IMR-90 (cell line): ENCODE results near the gene MOCOS. TPM values are rescaled to one million over a fixed set of nuclear protein-coding genes. Genes with fewer than 3 reads are reported as not detected.

Experiments
- ATAC-seq: fragments of 200-7000 bp; cut with Tn5 transposase; 2 replicates; pipeline ENCODE4 v1.9.1; 2020; ENCODE audit warnings: low read depth, mild to moderate bottlenecking, moderate library complexity
- BruUV-seq: library from RNA; stranded (reverse); fragments of 400-500 nt; replicated peaks from 2 replicates; lab custom pipeline; 2021; lab: Mats Ljungman, UMichigan
- CTCF ChIA-PET: fragments of 300-600 bp; formaldehyde crosslinking; extraction: SDS; loops from one replicate; lab custom pipeline; 2021; ENCODE audit warnings: antibody characterized with exemption; lab: Yijun Ruan, JAX
- POLR2A ChIA-PET: fragments of 300-600 bp; sonication (Branson Sonifier 250); formaldehyde crosslinking; loops from one replicate; lab custom pipeline; 2022; ENCODE audit warnings: antibody characterized with exemption; ENCODE audit not compliant: unreplicated experiment; lab: Charles Lee
- DNase-seq: peaks from one replicate; pipeline ENCODE4 v3.0.0; 2013
- H2AFZ ChIP-seq: replicated peaks from 2 replicates; pipeline ENCODE3; 2013; ENCODE audit warnings: low read length, mild to moderate bottlenecking; ENCODE audit not compliant: poor library complexity
- H2AK5ac ChIP-seq: 2 replicates; pipeline ENCODE4 v1.6.1; 2013; ENCODE audit warnings: low read depth, low read length, inconsistent platforms
- H2AK9ac ChIP-seq: replicated peaks from 2 replicates; pipeline ENCODE3; 2013; ENCODE audit warnings: mild to moderate bottlenecking, low read depth, low read length, moderate library complexity; ENCODE audit not compliant: poor library complexity
- H2BK120ac ChIP-seq: 2 replicates; pipeline ENCODE4 v1.6.1; 2013; ENCODE audit warnings: low read depth, low read length, inconsistent platforms
- H2BK15ac ChIP-seq: 3 replicates; pipeline ENCODE4 v1.6.1; 2013; ENCODE audit warnings: low read depth, low read length, inconsistent platforms
- H2BK20ac ChIP-seq: 2 replicates; pipeline ENCODE4 v1.6.1; 2013; ENCODE audit warnings: low read depth, mild to moderate bottlenecking, inconsistent platforms, low read length, moderate library complexity
- H2BK5ac ChIP-seq: 2 replicates; pipeline ENCODE4 v1.6.1; 2013; ENCODE audit warnings: mild to moderate bottlenecking, low read depth, low read length, inconsistent platforms; ENCODE audit not compliant: poor library complexity, severe bottlenecking
- H3K14ac ChIP-seq: replicated peaks from 2 replicates; pipeline ENCODE4 v1.6.1; 2013; ENCODE audit warnings: low read depth, low read length, inconsistent platforms
- H3K18ac ChIP-seq: 2 replicates; pipeline ENCODE4 v1.6.1; 2013; ENCODE audit warnings: low read depth, low read length, control low read depth
- H3K23ac ChIP-seq: 2 replicates; pipeline ENCODE4 v1.6.1; 2013; ENCODE audit warnings: low read depth, low read length, inconsistent platforms
- H3K27ac ChIP-seq: 2 replicates; pipeline ENCODE4 v1.5.1; 2013; ENCODE audit warnings: mild to moderate bottlenecking, control low read depth, low read length; ENCODE audit not compliant: insufficient read depth
- H3K27me3 ChIP-seq: 2 replicates; pipeline ENCODE4 v1.6.1; 2013; ENCODE audit warnings: low read length; ENCODE audit not compliant: control insufficient read depth, insufficient read depth
- H3K36me3 ChIP-seq: 2 replicates; pipeline ENCODE4 v1.6.1; 2013; ENCODE audit warnings: low read length, mixed read lengths; ENCODE audit not compliant: control insufficient read depth, insufficient read depth
- H3K4ac ChIP-seq: 2 replicates; pipeline ENCODE4 v1.6.1; 2013; ENCODE audit warnings: low read depth, low read length, inconsistent platforms
- H3K4me1 ChIP-seq: 2 replicates; pipeline ENCODE4 v1.6.1; 2013; ENCODE audit warnings: low read length, mixed read lengths; ENCODE audit not compliant: control insufficient read depth, insufficient read depth
- H3K4me2 ChIP-seq: 2 replicates; pipeline ENCODE4 v1.6.1; 2013; ENCODE audit warnings: low read depth, mild to moderate bottlenecking, control low read depth, low read length, moderate library complexity
- H3K4me3 ChIP-seq: 2 replicates; pipeline ENCODE4 v1.5.1; 2013; ENCODE audit warnings: low read depth, mild to moderate bottlenecking, control low read depth, low read length, moderate library complexity; ENCODE audit not compliant: insufficient read depth
- H3K56ac ChIP-seq: 2 replicates; pipeline ENCODE4 v1.6.1; 2013; ENCODE audit warnings: low read length, inconsistent platforms; ENCODE audit not compliant: insufficient read depth; ENCODE audit errors: extremely low read depth
- H3K79me1 ChIP-seq, 2 experiments: 2 replicates each; pipeline ENCODE4 v1.6.1; 2013; ENCODE audit warnings: low read length in 2 of 2, inconsistent platforms in 1 of 2, low read depth in 1 of 2
- H3K9ac ChIP-seq: 2 replicates; pipeline ENCODE4 v1.6.1; 2013; ENCODE audit warnings: low read depth, low read length, control low read depth
- H3K9me1 ChIP-seq: 2 replicates; pipeline ENCODE4 v1.6.1; 2013; ENCODE audit warnings: low read length, inconsistent platforms; ENCODE audit not compliant: insufficient read depth
- H3K9me3 ChIP-seq: 2 replicates; pipeline ENCODE4 v1.6.1; 2013; ENCODE audit warnings: low read length; ENCODE audit not compliant: control insufficient read depth, insufficient read depth
- H4K20me1 ChIP-seq: 2 replicates; pipeline ENCODE4 v1.6.1; 2013; ENCODE audit warnings: low read length, inconsistent platforms; ENCODE audit not compliant: insufficient read depth
- H4K5ac ChIP-seq: 2 replicates; pipeline ENCODE4 v1.6.1; 2013; ENCODE audit warnings: mild to moderate bottlenecking, low read depth, low read length, control low read depth
- H4K8ac ChIP-seq, 2 experiments: 2 replicates each; pipeline ENCODE4 v1.6.1; 2013; ENCODE audit warnings: low read depth in 2 of 2, low read length in 2 of 2, control low read depth in 1 of 2, inconsistent platforms in 1 of 2
- H4K91ac ChIP-seq: 2 replicates; pipeline ENCODE4 v1.6.1; 2013; ENCODE audit warnings: low read depth, low read length, inconsistent platforms; ENCODE audit not compliant: insufficient read depth
- BHLHE40 ChIP-seq: fragments of 150-350 bp; IDR thresholded peaks from 2 replicates; pipeline ENCODE4 v1.6.1; 2016; ENCODE audit warnings: mild to moderate bottlenecking, low read depth, low read length
- CEBPB ChIP-seq: IDR thresholded peaks from 2 replicates; pipeline ENCODE4 v1.6.1; 2012; ENCODE audit warnings: low read depth, low read length, improper control_type of control experiment
- CHD1 ChIP-seq: IDR thresholded peaks from 2 replicates; pipeline ENCODE4 v1.6.1; 2012; ENCODE audit warnings: low read depth, low read length, improper control_type of control experiment
- FOS ChIP-seq: fragments of 150-350 bp; IDR thresholded peaks from 2 replicates; pipeline ENCODE4 v1.6.1; 2016; ENCODE audit warnings: low read depth, low read length
- MAFK ChIP-seq: IDR thresholded peaks from 2 replicates; pipeline ENCODE4 v1.6.1; 2012; ENCODE audit warnings: low read depth, low read length, improper control_type of control experiment
- MAZ ChIP-seq: IDR thresholded peaks from 2 replicates; pipeline ENCODE4 v1.6.1; 2012; ENCODE audit warnings: low read depth, mild to moderate bottlenecking, low read length, improper control_type of control experiment, moderate library complexity, borderline replicate concordance
- MXI1 ChIP-seq: IDR thresholded peaks from 2 replicates; pipeline ENCODE4 v1.6.1; 2012; ENCODE audit warnings: low read depth, mild to moderate bottlenecking, low read length, moderate library complexity, borderline replicate concordance
- NFE2L2 ChIP-seq: fragments of 150-350 bp; IDR thresholded peaks from 2 replicates; pipeline ENCODE4 v1.6.1; 2016; ENCODE audit warnings: low read depth, mild to moderate bottlenecking, low read length
- POLR2A ChIP-seq: IDR thresholded peaks from 2 replicates; pipeline ENCODE4 v1.6.1; 2012; ENCODE audit warnings: mild to moderate bottlenecking, low read depth, low read length
- RAD21 ChIP-seq: IDR thresholded peaks from 2 replicates; pipeline ENCODE4 v1.6.1; 2012; ENCODE audit warnings: low read length, improper control_type of control experiment
- RCOR1 ChIP-seq: IDR thresholded peaks from 2 replicates; pipeline ENCODE4 v1.6.1; 2012; ENCODE audit warnings: mild to moderate bottlenecking, low read length, improper control_type of control experiment; ENCODE audit not compliant: insufficient replicate concordance
- RFX5 ChIP-seq: IDR thresholded peaks from 2 replicates; pipeline ENCODE4 v1.8.0; 2012; ENCODE audit warnings: low read depth, mild to moderate bottlenecking, low read length, moderate library complexity
- SMC3 ChIP-seq: fragments of 150-350 bp; IDR thresholded peaks from 2 replicates; pipeline ENCODE4 v1.6.1; 2016; ENCODE audit warnings: low read depth, mild to moderate bottlenecking, antibody characterized with exemption, low read length, moderate library complexity
- WGBS, 2 experiments: methylation state at CpG; one replicate each; pipeline versions ENCODE4 v1.1.5 to v1.1.7; 2013; ENCODE audit warnings: missing lambda C conversion rate in 2 of 2; ENCODE audit not compliant: insufficient read length in 1 of 2; ENCODE audit errors: extremely low coverage in 2 of 2; 5-methylcytosine and 5-hydroxymethylcytosine counted together
- dilution Hi-C: fragments of 300-500 bp; cut with HindIII; formaldehyde crosslinking; loops from one replicate; pipeline ENCODE4 v1.14.3; 2018; ENCODE audit warnings: low sequenced_read_pairs; ENCODE audit not compliant: unreplicated experiment
- in situ Hi-C: fragments of 300-500 bp; cut with MboI; formaldehyde crosslinking; loops from 3 replicates; pipeline ENCODE4 v1.14.3; 2019; ENCODE audit warnings: low sequenced_read_pairs, inconsistent platforms, mixed read lengths
- intact Hi-C: fragments of 100-400 bp; cut with micrococcal nuclease; formaldehyde crosslinking; loops from 2 replicates; pipeline ENCODE4 v1.10.0; 2022
- polyA plus RNA-seq, 3 experiments: library from polyadenylated mRNA; depleted of rRNA; stranded (reverse); fragments of >200 nt; gene quantifications; 2 replicates each; pipeline ENCODE4 v1.2.3, GENCODE V29; 2012; ENCODE audit warnings: low replicate concordance in 1 of 3
- total RNA-seq: library from RNA; depleted of rRNA; stranded (reverse); fragments of >200 nt; gene quantifications from 2 replicates; pipeline ENCODE4 v1.2.3, GENCODE V29; 2012
- TF ChIP-seq, protein P1 (sequence below): fragments of 150-350 bp; IDR thresholded peaks from 2 replicates; pipeline ENCODE4 v1.6.1; 2016; ENCODE audit warnings: low read depth, mild to moderate bottlenecking, low read length, moderate library complexity, borderline replicate concordance
- TF ChIP-seq, protein P2 (sequence below): conservative IDR thresholded peaks from 2 replicates; pipeline ENCODE4 v1.5.1; 2012; ENCODE audit warnings: mild to moderate bottlenecking, low read depth, low read length, improper control_type of control experiment
- TF ChIP-seq, protein P3 (sequence below): fragments of 150-350 bp; IDR thresholded peaks from 2 replicates; pipeline ENCODE4 v1.6.1; 2017; ENCODE audit warnings: mild to moderate bottlenecking, antibody characterized with exemption, low read length, low read depth

Gene MOCOS
- total and polyA plus RNA-seq, 2 of the 4 experiments (the other 2 are of a cell fraction), result 1.1 to 2.2 TPM

DNA sequence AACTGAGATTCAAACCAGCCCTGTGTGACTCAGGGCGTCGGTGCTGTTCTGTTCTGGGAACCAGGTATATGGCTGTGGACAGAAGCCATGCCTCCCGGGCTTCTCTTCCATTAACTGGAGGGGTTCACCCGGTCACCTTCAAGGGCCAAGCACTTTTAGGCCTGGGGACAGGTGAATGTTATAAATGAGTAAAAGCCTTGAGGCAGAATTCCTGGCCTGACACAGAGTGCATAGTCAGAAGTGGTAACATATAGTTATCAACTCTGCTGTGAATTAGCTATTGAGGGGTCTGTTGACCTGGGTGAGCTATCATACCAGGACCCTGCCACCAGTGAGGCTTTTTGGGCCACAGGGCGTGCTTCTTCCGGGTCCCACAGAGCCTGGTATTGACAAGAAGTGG lies 112.9 kb downstream of the MOCOS start:
- dilution Hi-C loops, result no loop called here
- no peak overlapping the region for H4K8ac ChIP-seq
- BruUV-seq, result no TSS peak

More for the DNA sequence above, 112.9 kb downstream of the MOCOS start:
- TF ChIP-seq, protein P1, sequence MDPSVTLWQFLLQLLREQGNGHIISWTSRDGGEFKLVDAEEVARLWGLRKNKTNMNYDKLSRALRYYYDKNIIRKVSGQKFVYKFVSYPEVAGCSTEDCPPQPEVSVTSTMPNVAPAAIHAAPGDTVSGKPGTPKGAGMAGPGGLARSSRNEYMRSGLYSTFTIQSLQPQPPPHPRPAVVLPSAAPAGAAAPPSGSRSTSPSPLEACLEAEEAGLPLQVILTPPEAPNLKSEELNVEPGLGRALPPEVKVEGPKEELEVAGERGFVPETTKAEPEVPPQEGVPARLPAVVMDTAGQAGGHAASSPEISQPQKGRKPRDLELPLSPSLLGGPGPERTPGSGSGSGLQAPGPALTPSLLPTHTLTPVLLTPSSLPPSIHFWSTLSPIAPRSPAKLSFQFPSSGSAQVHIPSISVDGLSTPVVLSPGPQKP, result no peak
- TF ChIP-seq MXI1 (no peak), POLR2A (no peak), BHLHE40 (no peak), RAD21 (no peak), SMC3 (no peak), RFX5 (no peak), CEBPB (no peak), CHD1 (no peak), NFE2L2 (no peak), MAZ (no peak), FOS (no peak), MAFK (no peak), RCOR1 (no peak)
- TF ChIP-seq, protein P2, sequence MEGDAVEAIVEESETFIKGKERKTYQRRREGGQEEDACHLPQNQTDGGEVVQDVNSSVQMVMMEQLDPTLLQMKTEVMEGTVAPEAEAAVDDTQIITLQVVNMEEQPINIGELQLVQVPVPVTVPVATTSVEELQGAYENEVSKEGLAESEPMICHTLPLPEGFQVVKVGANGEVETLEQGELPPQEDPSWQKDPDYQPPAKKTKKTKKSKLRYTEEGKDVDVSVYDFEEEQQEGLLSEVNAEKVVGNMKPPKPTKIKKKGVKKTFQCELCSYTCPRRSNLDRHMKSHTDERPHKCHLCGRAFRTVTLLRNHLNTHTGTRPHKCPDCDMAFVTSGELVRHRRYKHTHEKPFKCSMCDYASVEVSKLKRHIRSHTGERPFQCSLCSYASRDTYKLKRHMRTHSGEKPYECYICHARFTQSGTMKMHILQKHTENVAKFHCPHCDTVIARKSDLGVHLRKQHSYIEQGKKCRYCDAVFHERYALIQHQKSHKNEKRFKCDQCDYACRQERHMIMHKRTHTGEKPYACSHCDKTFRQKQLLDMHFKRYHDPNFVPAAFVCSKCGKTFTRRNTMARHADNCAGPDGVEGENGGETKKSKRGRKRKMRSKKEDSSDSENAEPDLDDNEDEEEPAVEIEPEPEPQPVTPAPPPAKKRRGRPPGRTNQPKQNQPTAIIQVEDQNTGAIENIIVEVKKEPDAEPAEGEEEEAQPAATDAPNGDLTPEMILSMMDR, result no peak
- TF ChIP-seq, protein P3, sequence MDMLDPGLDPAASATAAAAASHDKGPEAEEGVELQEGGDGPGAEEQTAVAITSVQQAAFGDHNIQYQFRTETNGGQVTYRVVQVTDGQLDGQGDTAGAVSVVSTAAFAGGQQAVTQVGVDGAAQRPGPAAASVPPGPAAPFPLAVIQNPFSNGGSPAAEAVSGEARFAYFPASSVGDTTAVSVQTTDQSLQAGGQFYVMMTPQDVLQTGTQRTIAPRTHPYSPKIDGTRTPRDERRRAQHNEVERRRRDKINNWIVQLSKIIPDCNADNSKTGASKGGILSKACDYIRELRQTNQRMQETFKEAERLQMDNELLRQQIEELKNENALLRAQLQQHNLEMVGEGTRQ, result no peak
- H3K9ac ChIP-seq, result no peak overlapping the region
- no peak overlapping the region for H3K56ac ChIP-seq
- ChIA-PET POLR2A (no interaction called here), CTCF (no interaction called here)
- no peak overlapping the region for H3K23ac ChIP-seq
- no peak overlapping the region for H2AK5ac ChIP-seq
- H3K4me3 ChIP-seq, result no peak overlapping the region
- H3K9me3 ChIP-seq, result no peaks in the 10 kb centered on the region
- H3K79me1 ChIP-seq, result peaks cover 3 to 34% of the 10 kb centered on the region in 2 experiments; a peak in 2 of 4 replicates
- in situ Hi-C loops, result no loop called here
- H2BK5ac ChIP-seq, result no peak overlapping the region
- ATAC-seq, result no peak
- DNase-seq, result no peak
- no peak overlapping the region for H3K14ac ChIP-seq
- H3K4me2 ChIP-seq, result no peak overlapping the region
- H2AFZ ChIP-seq, result no peak overlapping the region
- no peak overlapping the region for H2BK120ac ChIP-seq
- no peak overlapping the region for H4K91ac ChIP-seq
- H3K4ac ChIP-seq, result no peak overlapping the region
- no peak overlapping the region for H4K5ac ChIP-seq
- H3K4me1 ChIP-seq, result peaks cover 9% of the 10 kb centered on the region
- H2AK9ac ChIP-seq, result no peak overlapping the region
- H3K9me1 ChIP-seq, result peaks cover 18% of the 10 kb centered on the region
- no peaks in the 10 kb centered on the region for H4K20me1 ChIP-seq
- no peak overlapping the region for H2BK20ac ChIP-seq
- no peaks in the 10 kb centered on the region for H3K36me3 ChIP-seq
- intact Hi-C loops, result no loop called here
- WGBS, 2 experiments, result 100% methylated on average over 2 of the region's 6 CpGs; no CpG with 5 or more reads in 1 of the 2 experiments
- H3K27me3 ChIP-seq, result no peaks in the 10 kb centered on the region; the same call in 1 of the 2 replicates
- no peak overlapping the region for H3K27ac ChIP-seq
- no peak overlapping the region for H3K18ac ChIP-seq
- H2BK15ac ChIP-seq, result no peak overlapping the region
